Astrocyte of the cerebellum (primary cell): ENCODE data around the gene DMD.

ENCODE experiments used
- DNase-seq: peaks from one replicate; pipeline ENCODE4 v3.0.0-alpha.2; 2011; ENCODE audit warnings: low read depth
- H3K4me3 ChIP-seq: 2 replicates; pipeline ENCODE4 v1.5.1; 2011; ENCODE audit warnings: mild to moderate bottlenecking, low read depth, low read length, moderate library complexity
- in situ Hi-C: cut with HindIII; loops from 2 replicates; pipeline ENCODE4 v1.10.0; 2017; ENCODE audit warnings: low sequenced_read_pairs
- TF ChIP-seq, protein P1 (sequence below): IDR thresholded peaks from 2 replicates; pipeline ENCODE4 v1.5.1; 2012; ENCODE audit warnings: low read length, low read depth, moderate library complexity, mild to moderate bottlenecking; ENCODE audit errors: missing control alignments

DMD gene

GRCh38 chrX:32480019-32480418, 731.3 kb downstream of the DMD start:
- in situ Hi-C loops: no loop called here
- TF ChIP-seq, protein P1, sequence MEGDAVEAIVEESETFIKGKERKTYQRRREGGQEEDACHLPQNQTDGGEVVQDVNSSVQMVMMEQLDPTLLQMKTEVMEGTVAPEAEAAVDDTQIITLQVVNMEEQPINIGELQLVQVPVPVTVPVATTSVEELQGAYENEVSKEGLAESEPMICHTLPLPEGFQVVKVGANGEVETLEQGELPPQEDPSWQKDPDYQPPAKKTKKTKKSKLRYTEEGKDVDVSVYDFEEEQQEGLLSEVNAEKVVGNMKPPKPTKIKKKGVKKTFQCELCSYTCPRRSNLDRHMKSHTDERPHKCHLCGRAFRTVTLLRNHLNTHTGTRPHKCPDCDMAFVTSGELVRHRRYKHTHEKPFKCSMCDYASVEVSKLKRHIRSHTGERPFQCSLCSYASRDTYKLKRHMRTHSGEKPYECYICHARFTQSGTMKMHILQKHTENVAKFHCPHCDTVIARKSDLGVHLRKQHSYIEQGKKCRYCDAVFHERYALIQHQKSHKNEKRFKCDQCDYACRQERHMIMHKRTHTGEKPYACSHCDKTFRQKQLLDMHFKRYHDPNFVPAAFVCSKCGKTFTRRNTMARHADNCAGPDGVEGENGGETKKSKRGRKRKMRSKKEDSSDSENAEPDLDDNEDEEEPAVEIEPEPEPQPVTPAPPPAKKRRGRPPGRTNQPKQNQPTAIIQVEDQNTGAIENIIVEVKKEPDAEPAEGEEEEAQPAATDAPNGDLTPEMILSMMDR: no peak
- H3K4me3 ChIP-seq: no peak overlapping the region
- no peak for DNase-seq

DNA sequence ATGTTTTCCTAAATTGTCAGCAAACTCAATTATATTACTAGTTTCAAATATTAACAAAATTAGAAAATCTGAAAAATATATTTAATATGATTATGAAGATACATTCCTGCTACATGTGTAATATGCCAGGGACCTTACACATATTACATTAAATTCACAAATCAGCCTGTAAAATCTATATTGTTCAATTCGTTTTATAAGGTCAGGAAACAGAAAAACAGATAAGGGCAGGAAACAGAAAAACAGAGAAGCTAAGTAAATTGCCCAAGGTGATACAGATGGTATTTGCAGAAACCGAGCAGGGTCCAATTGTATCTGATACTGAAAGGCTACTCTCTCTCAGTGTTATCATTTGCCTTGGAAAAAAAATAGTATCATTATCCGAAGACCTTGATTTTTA, 739.0 kb downstream of the DMD start:
- in situ Hi-C loops: no loop called here
- no peak overlapping the region for H3K4me3 ChIP-seq
- TF ChIP-seq, protein P1: no peak
- DNase-seq: no peak

GRCh38 chrX:32455704-32456103, 755.6 kb downstream of the DMD start:
- no peak overlapping the region for H3K4me3 ChIP-seq
- no peak for DNase-seq
- TF ChIP-seq, protein P1: no peak
- in situ Hi-C loops: no loop called here

- DNase-seq: no peak
- no peak overlapping the region for H3K4me3 ChIP-seq
- in situ Hi-C loops: no loop called here
- TF ChIP-seq, protein P1: no peak
Observed at GRCh38 chrX:32451954-32452695, 759.2 kb downstream of the DMD start.

GRCh38 chrX:32448945-32449344, 762.4 kb downstream of the DMD start:
- TF ChIP-seq, protein P1: no peak
- in situ Hi-C loops: no loop called here
- DNase-seq: no peak
- no peak overlapping the region for H3K4me3 ChIP-seq

DNA sequence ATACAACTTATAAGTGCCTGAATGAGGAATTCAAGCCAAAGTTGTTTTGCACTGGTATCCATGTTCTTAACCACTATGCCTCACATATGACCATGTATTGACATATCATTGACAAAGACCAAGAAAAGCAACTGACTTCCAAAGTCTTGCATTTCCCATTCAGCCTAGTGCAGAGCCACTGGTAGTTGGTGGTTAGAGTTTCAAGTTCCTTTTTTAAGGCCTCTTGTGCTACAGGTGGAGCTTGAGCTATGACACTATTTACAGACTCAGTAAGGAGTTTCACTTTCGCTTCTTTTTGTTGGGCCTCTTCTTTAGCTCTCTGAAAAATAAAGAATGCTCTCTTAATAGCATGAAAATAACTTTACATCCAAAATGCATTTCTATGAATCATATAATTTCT, 763.0 kb downstream of the DMD start:
- in situ Hi-C loops: no loop called here
- no peak for DNase-seq
- TF ChIP-seq, protein P1: no peak
- no peak overlapping the region for H3K4me3 ChIP-seq
